OCI-LY1 (cell line): Measurements from ENCODE around the gene GYS2.

Source experiments
- H2AFZ ChIP-seq: fragments of 200-600 bp; sonication (generic), shearing (Covaris generic); 2 replicates; pipeline ENCODE4 v1.6.0; 2014; ENCODE audit warnings: antibody characterized with exemption, mild to moderate bottlenecking, low read length
- H3F3A ChIP-seq: fragments of 200-600 bp; sonication (generic), shearing (Covaris generic); 2 replicates; pipeline ENCODE4 v1.6.0; 2014; ENCODE audit warnings: mild to moderate bottlenecking, antibody characterized with exemption, low read length, moderate library complexity; ENCODE audit not compliant: insufficient read depth
- H3K27ac ChIP-seq: fragments of 200-600 bp; sonication (generic); 2 replicates; pipeline ENCODE4 v1.5.1; 2014; ENCODE audit warnings: low read length, mixed run types, mild to moderate bottlenecking, low read depth; ENCODE audit not compliant: poor library complexity, severe bottlenecking
- H3K27me3 ChIP-seq: fragments of 200-600 bp; sonication (generic); 2 replicates; pipeline ENCODE4 v1.6.0; 2014; ENCODE audit warnings: antibody characterized with exemption, mild to moderate bottlenecking, low read length, moderate library complexity; ENCODE audit not compliant: insufficient read depth
- H3K36me3 ChIP-seq: fragments of 200-600 bp; sonication (generic); 2 replicates; pipeline ENCODE4 v1.6.1; 2014; ENCODE audit warnings: mild to moderate bottlenecking, antibody characterized with exemption, low read length, moderate library complexity, mixed read lengths; ENCODE audit not compliant: insufficient read depth
- H3K4me1 ChIP-seq: fragments of 200-600 bp; sonication (generic); 2 replicates; pipeline ENCODE4 v1.5.1; 2014; ENCODE audit warnings: mild to moderate bottlenecking, low read length, moderate library complexity; ENCODE audit not compliant: insufficient read depth, severe bottlenecking
- H3K4me2 ChIP-seq: fragments of 200-600 bp; sonication (generic), shearing (Covaris generic); 2 replicates; pipeline ENCODE4 v1.6.1; 2014; ENCODE audit warnings: low read length
- H3K4me3 ChIP-seq: fragments of 200-600 bp; sonication (generic); 2 replicates; pipeline ENCODE4 v1.5.1; 2014; ENCODE audit warnings: low read length, low read depth, mild to moderate bottlenecking, mixed read lengths; ENCODE audit not compliant: poor library complexity, severe bottlenecking
- H3K79me2 ChIP-seq: fragments of 200-600 bp; shearing (Covaris generic); 2 replicates; pipeline ENCODE4 v1.6.1; 2016; ENCODE audit warnings: mixed run types, low read length, mixed read lengths; ENCODE audit not compliant: insufficient read depth
- H3K9ac ChIP-seq: fragments of 200-600 bp; sonication (generic), shearing (Covaris generic); 2 replicates; pipeline ENCODE4 v1.6.1; 2014; ENCODE audit warnings: mild to moderate bottlenecking, low read length, mixed read lengths
- H3K9me2 ChIP-seq: fragments of 200-600 bp; sonication (generic), shearing (Covaris generic); 2 replicates; pipeline ENCODE4 v1.6.1; 2014; ENCODE audit warnings: low read depth, mild to moderate bottlenecking, low read length, mixed read lengths
- H3K9me3 ChIP-seq: fragments of 200-600 bp; shearing (Covaris generic); 2 replicates; pipeline ENCODE4 v1.6.1; 2014; ENCODE audit warnings: low read length, mixed read lengths
- H4K20me1 ChIP-seq: fragments of 200-600 bp; sonication (generic), shearing (Covaris generic); 2 replicates; pipeline ENCODE4 v1.6.0; 2016; ENCODE audit warnings: mild to moderate bottlenecking, low read length; ENCODE audit not compliant: insufficient read depth
- CTCF ChIP-seq: fragments of 200-600 bp; sonication (generic), shearing (Covaris generic); IDR thresholded peaks from 2 replicates; pipeline ENCODE4 v1.5.1; 2017; ENCODE audit warnings: mild to moderate bottlenecking, antibody characterized with exemption, low read length, moderate library complexity, mixed read lengths
- EZH2 ChIP-seq: fragments of 200-600 bp; sonication (generic), shearing (Covaris generic); IDR thresholded peaks from 2 replicates; pipeline ENCODE4 v1.8.0; 2017; ENCODE audit warnings: borderline replicate concordance, mixed run types, mild to moderate bottlenecking, antibody characterized with exemption, low read length, moderate library complexity, mixed read lengths

GYS2 gene

GRCh38 chr12:21553329-21553675, 51.3 kb downstream of the GYS2 start:
- H3K27ac ChIP-seq: no peak overlapping the region
- no peaks in the 10 kb centered on the region for H3K9me3 ChIP-seq
- H3K36me3 ChIP-seq: no peaks in the 10 kb centered on the region
- H4K20me1 ChIP-seq: no peaks in the 10 kb centered on the region
- H2AFZ ChIP-seq: no peak overlapping the region
- no peaks in the 10 kb centered on the region for H3K9me2 ChIP-seq
- H3K27me3 ChIP-seq: no peaks in the 10 kb centered on the region
- H3K4me2 ChIP-seq: no peak overlapping the region
- H3K4me1 ChIP-seq: no peaks in the 10 kb centered on the region
- H3F3A ChIP-seq: no peaks in the 10 kb centered on the region
- H3K4me3 ChIP-seq: no peak overlapping the region
- TF ChIP-seq EZH2 (no peak), CTCF (no peak)
- H3K79me2 ChIP-seq: no peaks in the 10 kb centered on the region
- no peak overlapping the region for H3K9ac ChIP-seq

DNA sequence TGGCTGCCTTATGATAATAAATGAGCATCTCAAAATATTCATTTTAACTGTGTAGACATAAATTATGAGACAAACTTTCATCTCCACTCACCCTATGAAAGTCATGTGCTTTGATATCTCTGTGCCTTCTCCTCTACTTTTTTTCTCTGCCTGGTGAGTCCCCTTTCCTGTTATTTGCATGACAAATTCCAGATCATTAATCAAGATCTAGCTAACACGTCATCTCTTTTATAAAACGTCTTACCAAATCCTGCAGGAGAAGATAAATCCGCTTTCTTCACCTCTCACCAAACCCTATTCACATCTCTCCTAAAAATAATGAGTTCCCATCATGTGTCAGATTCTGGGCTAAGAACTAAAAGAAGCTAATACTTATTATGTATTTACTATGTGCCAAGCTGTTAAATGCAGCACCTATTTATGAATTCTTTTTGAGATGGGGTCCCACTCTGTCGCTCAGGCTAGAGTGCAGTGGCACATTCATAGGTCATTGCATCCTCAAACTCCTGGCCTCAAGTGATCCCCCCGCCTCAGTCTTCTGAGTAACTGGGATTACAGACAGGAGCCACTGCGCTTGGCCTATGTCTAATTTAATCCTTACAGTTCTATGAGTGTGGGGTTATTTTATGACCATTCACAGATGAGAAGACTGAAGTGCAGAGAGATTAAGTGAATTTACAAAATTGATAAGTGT, 51.9 kb downstream of the GYS2 start:
- Histone ChIP-seq H3K79me2 (no peaks in the 10 kb centered on the region), H3K27me3 (no peaks in the 10 kb centered on the region), H3K9me3 (no peaks in the 10 kb centered on the region), H3K9ac (no peak overlapping the region), H3K4me1 (no peaks in the 10 kb centered on the region), H3K4me2 (no peak overlapping the region), H3F3A (no peaks in the 10 kb centered on the region), H3K9me2 (no peaks in the 10 kb centered on the region), H3K4me3 (no peak overlapping the region), H3K36me3 (no peaks in the 10 kb centered on the region), H3K27ac (no peak overlapping the region), H2AFZ (no peak overlapping the region), H4K20me1 (no peaks in the 10 kb centered on the region)
- TF ChIP-seq CTCF: no peak
- no peak for TF ChIP-seq EZH2

GRCh38 chr12:21551841-21552465, 52.7 kb downstream of the GYS2 start:
- no peak overlapping the region for H2AFZ ChIP-seq
- H3K27ac ChIP-seq: no peak overlapping the region
- H3K4me2 ChIP-seq: no peak overlapping the region

More at GRCh38 chr12:21551841-21552465, 52.7 kb downstream of the GYS2 start:
- Histone ChIP-seq H3F3A (no peaks in the 10 kb centered on the region), H3K36me3 (no peaks in the 10 kb centered on the region), H3K4me1 (no peaks in the 10 kb centered on the region), H3K9me2 (no peaks in the 10 kb centered on the region), H3K9ac (no peak overlapping the region), H3K27me3 (no peaks in the 10 kb centered on the region), H4K20me1 (no peaks in the 10 kb centered on the region), H3K4me3 (no peak overlapping the region), H3K9me3 (no peaks in the 10 kb centered on the region), H3K79me2 (no peaks in the 10 kb centered on the region)
- TF ChIP-seq EZH2 (no peak), CTCF (no peak)
